PFSK-1 (cell line): Measurements from ENCODE around the gene USP30.

Experiments
- POLR2AphosphoS5 ChIP-seq: IDR thresholded peaks from 2 replicates; pipeline ENCODE4 v1.6.1; 2012; ENCODE audit warnings: low read depth, mild to moderate bottlenecking, control low read depth, low read length, moderate library complexity
- TAF1 ChIP-seq: IDR thresholded peaks from 2 replicates; pipeline ENCODE4 v1.6.1; 2012; ENCODE audit warnings: low read length, control low read depth, borderline replicate concordance; ENCODE audit not compliant: insufficient read depth

DNA sequence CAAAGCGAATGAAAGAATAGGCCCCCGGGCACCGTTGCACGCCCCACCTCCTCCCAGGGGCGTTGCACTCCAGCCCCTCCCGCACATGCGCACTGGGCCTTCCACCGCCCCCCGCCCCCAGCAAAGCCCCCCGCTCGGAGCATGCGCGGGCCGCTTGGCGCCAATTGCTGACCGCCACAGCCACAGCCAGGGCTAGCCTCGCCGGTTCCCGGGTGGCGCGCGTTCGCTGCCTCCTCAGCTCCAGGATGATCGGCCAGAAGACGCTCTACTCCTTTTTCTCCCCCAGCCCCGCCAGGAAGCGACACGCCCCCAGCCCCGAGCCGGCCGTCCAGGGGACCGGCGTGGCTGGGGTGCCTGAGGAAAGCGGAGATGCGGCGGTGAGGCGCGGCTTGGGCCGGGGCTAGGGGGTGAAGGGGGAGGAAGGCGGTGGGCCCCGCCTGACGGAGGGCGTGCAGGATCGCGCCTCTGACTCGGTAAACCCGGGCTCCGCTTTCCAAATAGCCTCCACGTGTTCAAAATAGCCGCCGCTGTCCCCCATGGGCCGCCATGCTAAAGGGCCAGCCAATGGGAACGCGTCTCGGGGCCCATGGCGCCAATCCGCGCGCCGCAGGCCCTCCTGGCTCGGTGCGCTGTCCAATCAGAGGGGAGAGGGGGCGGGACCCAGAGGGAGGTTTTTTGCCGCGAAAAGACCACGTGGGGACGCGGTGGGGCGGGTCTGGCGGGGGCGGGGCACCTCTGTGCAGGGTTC lies 45.2 kb downstream of the USP30 start, which contains the start of gene UNG:
- TF ChIP-seq POLR2AphosphoS5 = peak; percentile 57
- no peak for TF ChIP-seq TAF1
